ENCODE measurements around the gene TBC1D20.

DNA sequence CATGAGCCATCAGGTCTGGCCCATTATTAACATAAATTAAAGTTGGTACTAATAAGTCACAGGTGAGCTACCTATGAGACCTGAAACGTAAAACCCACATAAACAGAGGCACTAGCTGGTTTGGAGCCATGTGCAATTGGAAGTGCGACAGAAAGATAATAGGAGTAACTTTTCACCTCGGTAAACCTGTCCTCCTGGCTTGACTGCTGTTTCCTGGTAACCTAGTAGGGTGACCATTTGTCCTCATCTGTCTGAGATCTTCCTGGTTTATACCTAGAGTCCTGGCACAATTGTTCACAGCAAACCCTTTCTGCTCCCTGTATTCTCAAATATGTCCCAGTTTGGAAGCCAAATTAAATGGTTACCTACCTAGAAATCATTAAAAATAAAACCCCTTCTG is 7.4 kb downstream of the TBC1D20 start:
- TF ChIP-seq, protein P1, sequence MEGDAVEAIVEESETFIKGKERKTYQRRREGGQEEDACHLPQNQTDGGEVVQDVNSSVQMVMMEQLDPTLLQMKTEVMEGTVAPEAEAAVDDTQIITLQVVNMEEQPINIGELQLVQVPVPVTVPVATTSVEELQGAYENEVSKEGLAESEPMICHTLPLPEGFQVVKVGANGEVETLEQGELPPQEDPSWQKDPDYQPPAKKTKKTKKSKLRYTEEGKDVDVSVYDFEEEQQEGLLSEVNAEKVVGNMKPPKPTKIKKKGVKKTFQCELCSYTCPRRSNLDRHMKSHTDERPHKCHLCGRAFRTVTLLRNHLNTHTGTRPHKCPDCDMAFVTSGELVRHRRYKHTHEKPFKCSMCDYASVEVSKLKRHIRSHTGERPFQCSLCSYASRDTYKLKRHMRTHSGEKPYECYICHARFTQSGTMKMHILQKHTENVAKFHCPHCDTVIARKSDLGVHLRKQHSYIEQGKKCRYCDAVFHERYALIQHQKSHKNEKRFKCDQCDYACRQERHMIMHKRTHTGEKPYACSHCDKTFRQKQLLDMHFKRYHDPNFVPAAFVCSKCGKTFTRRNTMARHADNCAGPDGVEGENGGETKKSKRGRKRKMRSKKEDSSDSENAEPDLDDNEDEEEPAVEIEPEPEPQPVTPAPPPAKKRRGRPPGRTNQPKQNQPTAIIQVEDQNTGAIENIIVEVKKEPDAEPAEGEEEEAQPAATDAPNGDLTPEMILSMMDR (conservative IDR thresholded peaks at IDR 0.05 in 1 of 2, IDR thresholded peaks at IDR 0.05 in 1 of 2; ENCODE audit: extremely low read depth in 1 of 2, insufficient read depth in 1 of 2, low read depth in 1 of 2, low read length in 2 of 2): no peak
- TF ChIP-seq EZH2 (IDR thresholded peaks at IDR 0.05; ENCODE audit: borderline replicate concordance, low read length): no peak
